KMS-11 (cell line): Measurements from ENCODE around the gene GFPT1.

ENCODE experiments used
- H2AFZ ChIP-seq: fragments of 200-600 bp; sonication (generic); 2 replicates; pipeline ENCODE4 v1.6.1; 2016; ENCODE audit warnings: antibody characterized with exemption, mixed run types, low read depth
- H3K27ac ChIP-seq: fragments of 200-600 bp; sonication (generic); 2 replicates; pipeline ENCODE4 v1.6.1; 2016; ENCODE audit warnings: mild to moderate bottlenecking, mixed run types
- H3K27me3 ChIP-seq: fragments of 200-600 bp; sonication (generic); 2 replicates; pipeline ENCODE4 v1.6.1; 2017; ENCODE audit warnings: mild to moderate bottlenecking, low read depth, mixed run types, moderate library complexity; ENCODE audit not compliant: insufficient read depth
- H3K36me3 ChIP-seq: fragments of 200-600 bp; sonication (generic); 2 replicates; pipeline ENCODE4 v1.6.1; 2017; ENCODE audit warnings: mild to moderate bottlenecking, mixed run types; ENCODE audit not compliant: insufficient read depth
- H3K4me1 ChIP-seq: fragments of 200-600 bp; sonication (generic); 2 replicates; pipeline ENCODE4 v1.6.1; 2016; ENCODE audit warnings: mild to moderate bottlenecking, low read depth, mixed run types; ENCODE audit not compliant: poor library complexity, severe bottlenecking
- H3K4me2 ChIP-seq: fragments of 200-600 bp; sonication (generic); 2 replicates; pipeline ENCODE4 v1.7.0; 2016; ENCODE audit warnings: mild to moderate bottlenecking, mixed run types
- H3K4me3 ChIP-seq: fragments of 200-600 bp; sonication (generic); IDR thresholded peaks from 2 replicates; pipeline ENCODE4 v1.6.1; 2017; ENCODE audit warnings: low read depth, low read length, mixed read lengths; ENCODE audit not compliant: insufficient read depth
- H3K79me2 ChIP-seq: fragments of 200-600 bp; sonication (generic); 2 replicates; pipeline ENCODE4 v1.6.1; 2016; ENCODE audit warnings: low read depth, mixed run types; ENCODE audit not compliant: insufficient read depth
- H3K9ac ChIP-seq: fragments of 200-600 bp; sonication (generic); 2 replicates; pipeline ENCODE4 v1.6.1; 2016; ENCODE audit warnings: mild to moderate bottlenecking, mixed run types
- H4K20me1 ChIP-seq: fragments of 200-600 bp; sonication (generic); 2 replicates; pipeline ENCODE4 v1.6.1; 2016; ENCODE audit warnings: mild to moderate bottlenecking, mixed run types; ENCODE audit not compliant: insufficient read depth
- TF ChIP-seq, protein P1 (sequence below): fragments of 200-600 bp; sonication (generic); conservative IDR thresholded peaks from 2 replicates; pipeline ENCODE4 v1.6.1; 2017; ENCODE audit warnings: low read depth, mild to moderate bottlenecking, antibody characterized with exemption, low read length, moderate library complexity, mixed read lengths

GFPT1 gene

DNA sequence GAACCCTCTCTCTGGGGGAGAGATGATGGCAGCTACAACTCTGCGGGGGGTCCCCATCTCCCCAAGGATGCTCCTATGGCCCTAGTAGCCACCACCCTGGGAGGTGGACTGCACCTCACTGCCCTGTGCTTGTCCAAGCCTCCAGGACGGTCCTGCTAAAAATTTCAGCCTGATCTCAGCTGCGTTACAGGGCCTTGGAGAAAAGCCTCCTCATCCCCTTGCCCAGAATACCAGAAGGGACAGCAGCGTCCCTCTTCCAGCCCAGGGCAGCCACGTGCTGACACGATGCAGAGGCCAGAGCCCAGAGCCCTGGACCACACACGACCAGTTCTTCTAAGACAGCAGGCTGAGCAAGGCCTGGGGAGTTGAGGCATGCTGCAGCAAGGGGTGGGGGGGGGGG lies 81.9 kb downstream of the GFPT1 start:
- TF ChIP-seq, protein P1, sequence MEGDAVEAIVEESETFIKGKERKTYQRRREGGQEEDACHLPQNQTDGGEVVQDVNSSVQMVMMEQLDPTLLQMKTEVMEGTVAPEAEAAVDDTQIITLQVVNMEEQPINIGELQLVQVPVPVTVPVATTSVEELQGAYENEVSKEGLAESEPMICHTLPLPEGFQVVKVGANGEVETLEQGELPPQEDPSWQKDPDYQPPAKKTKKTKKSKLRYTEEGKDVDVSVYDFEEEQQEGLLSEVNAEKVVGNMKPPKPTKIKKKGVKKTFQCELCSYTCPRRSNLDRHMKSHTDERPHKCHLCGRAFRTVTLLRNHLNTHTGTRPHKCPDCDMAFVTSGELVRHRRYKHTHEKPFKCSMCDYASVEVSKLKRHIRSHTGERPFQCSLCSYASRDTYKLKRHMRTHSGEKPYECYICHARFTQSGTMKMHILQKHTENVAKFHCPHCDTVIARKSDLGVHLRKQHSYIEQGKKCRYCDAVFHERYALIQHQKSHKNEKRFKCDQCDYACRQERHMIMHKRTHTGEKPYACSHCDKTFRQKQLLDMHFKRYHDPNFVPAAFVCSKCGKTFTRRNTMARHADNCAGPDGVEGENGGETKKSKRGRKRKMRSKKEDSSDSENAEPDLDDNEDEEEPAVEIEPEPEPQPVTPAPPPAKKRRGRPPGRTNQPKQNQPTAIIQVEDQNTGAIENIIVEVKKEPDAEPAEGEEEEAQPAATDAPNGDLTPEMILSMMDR = no peak
- Histone ChIP-seq H3K9ac (no peak overlapping the region), H4K20me1 (no peaks in the 10 kb centered on the region), H3K4me1 (no peaks in the 10 kb centered on the region), H3K27me3 (no peaks in the 10 kb centered on the region), H3K4me2 (no peak overlapping the region), H3K36me3 (no peaks in the 10 kb centered on the region), H3K27ac (no peak overlapping the region), H3K79me2 (no peaks in the 10 kb centered on the region), H2AFZ (no peak overlapping the region), H3K4me3 (no peak overlapping the region)

DNA sequence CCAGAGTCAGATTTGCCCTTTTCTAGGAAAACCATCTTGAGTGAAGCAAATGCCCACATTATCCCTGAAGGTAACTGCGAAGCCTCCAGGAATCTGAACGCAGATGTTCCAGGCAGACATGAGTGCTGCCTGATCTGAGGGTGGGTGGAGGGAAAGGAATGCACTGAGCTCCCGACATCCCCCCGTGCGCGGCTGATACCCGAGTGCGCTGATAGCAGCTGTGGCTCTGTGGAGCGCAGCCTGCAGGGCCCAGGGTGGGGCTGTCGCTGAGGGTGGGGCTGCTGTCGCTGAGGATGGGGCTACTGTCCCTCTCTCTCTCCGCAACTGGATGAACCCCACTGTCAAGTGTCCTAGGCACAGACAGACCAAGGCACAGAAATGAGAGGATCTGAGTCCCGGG lies 82.4 kb downstream of the GFPT1 start:
- no peak overlapping the region for H3K4me3 ChIP-seq
- TF ChIP-seq, protein P1 = no peak
- H3K36me3 ChIP-seq = no peaks in the 10 kb centered on the region
- no peaks in the 10 kb centered on the region for H4K20me1 ChIP-seq
- no peak overlapping the region for H3K27ac ChIP-seq
- H3K79me2 ChIP-seq = no peaks in the 10 kb centered on the region
- no peak overlapping the region for H3K9ac ChIP-seq
- H3K27me3 ChIP-seq = no peaks in the 10 kb centered on the region
- H3K4me2 ChIP-seq = no peak overlapping the region
- no peaks in the 10 kb centered on the region for H3K4me1 ChIP-seq
- H2AFZ ChIP-seq = no peak overlapping the region

DNA sequence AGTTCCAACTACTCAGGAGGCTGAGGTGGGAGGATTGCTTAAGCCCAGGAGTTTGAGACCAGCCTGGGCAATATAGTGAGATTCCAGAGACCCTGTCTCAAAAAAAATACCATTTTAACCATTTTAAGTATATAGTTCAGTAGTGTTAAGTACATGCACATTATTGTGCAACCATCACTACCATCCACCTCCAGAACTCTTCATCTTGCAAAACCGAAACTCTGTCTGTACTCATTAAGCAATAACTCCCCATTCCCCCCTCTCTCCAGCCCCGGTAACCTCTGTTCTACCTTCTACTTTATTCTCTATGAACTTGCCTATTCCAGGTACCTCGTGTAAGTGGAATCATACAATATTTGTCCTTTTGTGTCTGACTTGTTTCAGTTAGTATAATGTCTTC lies 86.4 kb downstream of the GFPT1 start:
- no peak overlapping the region for H3K4me2 ChIP-seq
- H3K9ac ChIP-seq = no peak overlapping the region
- H3K27ac ChIP-seq = no peak overlapping the region
- H3K79me2 ChIP-seq = no peaks in the 10 kb centered on the region
- no peaks in the 10 kb centered on the region for H3K4me1 ChIP-seq
- no peaks in the 10 kb centered on the region for H3K36me3 ChIP-seq
- no peaks in the 10 kb centered on the region for H3K27me3 ChIP-seq
- TF ChIP-seq, protein P1 = no peak
- no peak overlapping the region for H2AFZ ChIP-seq
- no peak overlapping the region for H3K4me3 ChIP-seq
- no peaks in the 10 kb centered on the region for H4K20me1 ChIP-seq

DNA sequence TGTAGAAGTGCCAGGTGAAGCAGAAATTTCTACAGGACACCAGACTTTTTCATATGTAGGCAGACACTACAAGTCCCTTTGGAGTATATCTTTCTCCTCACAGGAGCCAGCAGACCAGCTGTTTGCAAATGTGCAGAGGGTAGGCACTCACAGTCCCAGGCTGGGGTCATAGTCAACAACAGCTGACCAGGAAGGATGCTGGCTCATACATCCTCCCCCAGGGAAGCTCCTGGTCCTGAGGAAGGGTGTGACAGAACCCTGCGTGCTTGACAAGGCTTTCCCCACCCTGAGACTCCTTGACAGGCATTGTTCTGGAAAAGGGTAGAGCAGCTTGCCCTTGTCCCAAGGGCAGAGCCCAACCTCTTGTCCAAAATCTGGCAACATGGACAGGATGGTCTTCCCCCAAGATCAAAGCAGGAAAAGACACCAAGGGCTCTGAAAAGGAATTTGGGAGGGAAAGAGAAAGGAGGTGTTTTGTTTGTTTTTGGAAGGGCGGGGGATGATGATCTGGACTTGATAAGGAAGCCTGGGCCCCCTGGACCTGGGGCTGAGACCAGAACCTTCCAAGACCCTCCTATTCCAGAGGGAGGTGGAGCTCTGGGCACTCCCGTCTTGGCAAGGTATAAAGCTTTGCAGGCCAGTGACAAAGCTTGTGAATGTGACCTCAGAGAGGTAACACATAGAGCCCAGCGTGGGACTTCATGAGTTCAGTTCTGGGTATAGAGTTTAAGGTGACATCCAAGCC lies 87.1 kb downstream of the GFPT1 start:
- no peak overlapping the region for H3K27ac ChIP-seq
- no peak overlapping the region for H2AFZ ChIP-seq
- H4K20me1 ChIP-seq = no peaks in the 10 kb centered on the region
- no peaks in the 10 kb centered on the region for H3K27me3 ChIP-seq
- no peak overlapping the region for H3K9ac ChIP-seq
- TF ChIP-seq, protein P1 = no peak
- no peak overlapping the region for H3K4me2 ChIP-seq
- no peaks in the 10 kb centered on the region for H3K79me2 ChIP-seq
- no peaks in the 10 kb centered on the region for H3K36me3 ChIP-seq
- H3K4me3 ChIP-seq = no peak overlapping the region
- no peaks in the 10 kb centered on the region for H3K4me1 ChIP-seq
